22Rv1 (cell line): ENCODE results near the gene TTC32.
"Not testable (repeated sequence)": the region's sequence is repeated elsewhere in the genome, so short reads cannot be mapped to it uniquely, and the experiment has no call there.

Experiments
- H3K27ac ChIP-seq: fragments of 450-650 bp; 2 replicates; pipeline ENCODE4 v1.5.1; 2017
- ZFX ChIP-seq: fragments of 450-650 bp; IDR thresholded peaks from 2 replicates; pipeline ENCODE4 v1.6.1; 2017; ENCODE audit warnings: antibody characterized with exemption, borderline replicate concordance
- TF ChIP-seq, protein P1 (sequence below): fragments of 450-650 bp; IDR thresholded peaks from 2 replicates; pipeline ENCODE4 v1.5.1; 2017; ENCODE audit warnings: mild to moderate bottlenecking

The TTC32 gene

GRCh38 chr2:19936203-19936602, 34.4 kb upstream of the TTC32 start:
- no peak overlapping the region for H3K27ac ChIP-seq
- TF ChIP-seq ZFX = no peak
- TF ChIP-seq, protein P1, sequence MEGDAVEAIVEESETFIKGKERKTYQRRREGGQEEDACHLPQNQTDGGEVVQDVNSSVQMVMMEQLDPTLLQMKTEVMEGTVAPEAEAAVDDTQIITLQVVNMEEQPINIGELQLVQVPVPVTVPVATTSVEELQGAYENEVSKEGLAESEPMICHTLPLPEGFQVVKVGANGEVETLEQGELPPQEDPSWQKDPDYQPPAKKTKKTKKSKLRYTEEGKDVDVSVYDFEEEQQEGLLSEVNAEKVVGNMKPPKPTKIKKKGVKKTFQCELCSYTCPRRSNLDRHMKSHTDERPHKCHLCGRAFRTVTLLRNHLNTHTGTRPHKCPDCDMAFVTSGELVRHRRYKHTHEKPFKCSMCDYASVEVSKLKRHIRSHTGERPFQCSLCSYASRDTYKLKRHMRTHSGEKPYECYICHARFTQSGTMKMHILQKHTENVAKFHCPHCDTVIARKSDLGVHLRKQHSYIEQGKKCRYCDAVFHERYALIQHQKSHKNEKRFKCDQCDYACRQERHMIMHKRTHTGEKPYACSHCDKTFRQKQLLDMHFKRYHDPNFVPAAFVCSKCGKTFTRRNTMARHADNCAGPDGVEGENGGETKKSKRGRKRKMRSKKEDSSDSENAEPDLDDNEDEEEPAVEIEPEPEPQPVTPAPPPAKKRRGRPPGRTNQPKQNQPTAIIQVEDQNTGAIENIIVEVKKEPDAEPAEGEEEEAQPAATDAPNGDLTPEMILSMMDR = no peak

- peak overlapping the region; percentile 66 for H3K27ac ChIP-seq
- TF ChIP-seq, protein P1 = no peak
- no peak for TF ChIP-seq ZFX
These were observed 31.7 kb upstream of the TTC32 start for GRCh38 chr2:19933351-19933981.

GRCh38 chr2:19932928-19933327, 31.1 kb upstream of the TTC32 start:
- H3K27ac ChIP-seq = peak overlapping the region; percentile 66
- TF ChIP-seq, protein P1 = no peak
- TF ChIP-seq ZFX = no peak

GRCh38 chr2:19929226-19929625, 27.4 kb upstream of the TTC32 start:
- TF ChIP-seq ZFX = no peak
- TF ChIP-seq, protein P1 = no peak
- no peak overlapping the region for H3K27ac ChIP-seq

GRCh38 chr2:19927816-19928215, 26.0 kb upstream of the TTC32 start:
- not testable (repeated sequence) for H3K27ac ChIP-seq

DNA sequence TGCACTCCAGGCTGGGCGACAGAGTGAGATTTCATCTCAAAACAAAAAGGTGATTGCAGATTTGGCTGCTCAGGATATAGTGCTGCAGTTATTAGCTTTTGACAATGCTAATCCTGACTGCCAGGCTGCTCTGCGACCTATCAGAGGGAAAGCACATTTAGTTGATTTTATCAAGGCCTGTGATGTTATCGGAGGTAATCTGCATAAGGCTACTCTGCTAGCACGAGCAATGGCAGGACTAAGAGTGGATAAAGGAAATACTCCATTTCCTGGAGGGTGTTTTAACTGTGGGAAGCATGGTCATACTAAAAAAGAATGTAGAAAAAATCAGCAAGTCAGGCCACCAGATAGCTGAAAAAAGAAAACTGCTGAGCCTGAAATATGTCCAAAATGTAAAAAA, 22.7 kb upstream of the TTC32 start:
- H3K27ac ChIP-seq = not testable (repeated sequence)

DNA sequence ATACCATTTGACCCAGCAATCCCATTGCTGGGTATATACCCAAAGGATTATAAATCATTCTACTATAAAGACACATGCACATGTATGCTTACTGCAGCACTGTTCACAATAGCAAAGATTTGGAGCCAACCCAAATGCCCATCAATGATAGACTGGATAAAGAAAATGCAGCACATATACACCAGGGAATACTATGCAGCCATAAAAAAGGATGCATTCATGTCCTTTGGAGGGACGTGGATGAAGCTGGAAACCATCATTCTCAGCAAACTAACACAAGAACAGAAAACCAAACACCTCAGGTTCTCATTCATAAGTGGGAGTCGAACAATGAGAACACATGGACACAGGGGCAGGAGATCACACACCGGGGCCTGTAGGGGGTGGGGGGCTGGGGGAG, 20.4 kb upstream of the TTC32 start:
- H3K27ac ChIP-seq = not testable (repeated sequence)

GRCh38 chr2:19916385-19916950, 14.7 kb upstream of the TTC32 start:
- no peak overlapping the region for H3K27ac ChIP-seq
- TF ChIP-seq, protein P1 = no peak
- no peak for TF ChIP-seq ZFX

GRCh38 chr2:19914266-19914975, 12.6 kb upstream of the TTC32 start:
- H3K27ac ChIP-seq = no peak overlapping the region
- TF ChIP-seq, protein P1 = no peak
- no peak for TF ChIP-seq ZFX
